GM19025 (cell line): ENCODE data around the gene DDX1.
A peak's percentile ranks its signal among the peaks of the same experiment; 100 is the strongest.

Experiments
- ATAC-seq: cut with Tn5 transposase; IDR thresholded peaks from one replicate; pipeline ENCODE4 v1.9.1; 2021; ENCODE audit warnings: mild to moderate bottlenecking, low read depth, moderate library complexity; ENCODE audit not compliant: unreplicated experiment

The DDX1 gene

DNA sequence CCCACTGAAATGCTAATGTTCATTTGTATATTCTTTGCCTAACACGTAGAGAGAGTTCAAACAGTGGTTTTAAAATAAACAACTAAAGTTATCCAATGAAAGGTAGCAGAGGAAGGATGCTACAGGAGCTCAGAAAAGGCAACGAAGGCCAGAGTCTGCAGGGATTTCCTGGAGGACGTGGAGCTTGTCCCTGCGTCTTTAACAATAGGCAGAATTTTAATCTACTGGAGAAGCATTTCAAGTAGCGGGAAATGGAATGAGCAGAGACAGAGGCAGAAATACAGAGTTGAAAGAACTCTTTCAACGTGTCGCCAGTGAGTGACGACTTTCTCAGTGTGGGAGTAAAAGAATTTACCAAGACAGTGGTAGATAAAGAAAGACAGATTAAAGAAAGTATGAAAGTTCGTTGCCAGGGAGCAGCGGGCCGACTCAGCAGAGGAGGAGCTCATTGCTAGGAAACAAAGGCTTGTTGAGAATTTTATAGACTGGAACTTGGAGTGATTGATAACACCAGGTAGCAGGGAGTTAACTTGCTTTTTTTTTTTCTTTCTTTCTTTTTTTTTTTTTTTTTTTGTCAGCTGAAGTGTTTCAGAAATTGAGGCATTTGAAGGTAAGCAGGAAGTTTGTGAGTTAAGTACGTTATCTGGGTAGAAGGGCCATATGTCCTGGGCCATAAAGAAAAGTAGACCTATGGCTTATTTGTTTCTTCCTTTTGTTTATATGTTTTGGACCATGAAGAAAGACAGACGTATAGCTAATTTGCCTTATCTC is 29.9 kb upstream of the DDX1 start:
- peak; percentile 26 for ATAC-seq

DNA sequence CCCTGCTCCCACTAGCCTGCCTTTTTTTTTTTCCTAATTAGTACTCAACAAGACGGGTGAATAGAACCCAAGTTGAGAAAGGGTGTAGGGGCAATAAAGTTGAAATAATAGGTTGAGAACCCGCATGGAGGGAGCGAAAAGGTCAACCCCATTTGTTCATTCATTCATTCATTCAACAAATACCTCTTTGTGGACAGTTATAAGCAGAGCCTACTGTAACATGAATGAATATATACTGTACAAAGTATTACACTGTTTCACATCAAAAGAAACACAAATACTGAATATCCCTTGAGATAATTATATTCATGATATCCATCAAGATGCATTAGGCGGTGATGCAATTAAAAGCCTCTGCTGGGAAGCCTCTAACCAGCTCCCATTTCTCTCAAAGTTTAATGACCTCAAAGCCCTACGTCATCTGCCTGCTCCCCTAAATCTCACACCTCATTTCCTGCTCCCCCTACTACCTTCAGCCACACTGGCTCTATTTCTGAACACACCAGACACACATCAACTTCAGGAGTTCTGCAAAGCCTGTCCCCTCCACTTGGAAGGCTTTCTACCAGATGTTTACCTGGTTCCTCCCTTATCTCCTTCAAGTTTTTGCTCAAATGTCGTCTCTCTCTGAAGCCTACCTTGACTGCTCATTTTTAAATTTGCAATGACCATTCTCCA is 29.2 kb upstream of the DDX1 start:
- no peak for ATAC-seq

DNA sequence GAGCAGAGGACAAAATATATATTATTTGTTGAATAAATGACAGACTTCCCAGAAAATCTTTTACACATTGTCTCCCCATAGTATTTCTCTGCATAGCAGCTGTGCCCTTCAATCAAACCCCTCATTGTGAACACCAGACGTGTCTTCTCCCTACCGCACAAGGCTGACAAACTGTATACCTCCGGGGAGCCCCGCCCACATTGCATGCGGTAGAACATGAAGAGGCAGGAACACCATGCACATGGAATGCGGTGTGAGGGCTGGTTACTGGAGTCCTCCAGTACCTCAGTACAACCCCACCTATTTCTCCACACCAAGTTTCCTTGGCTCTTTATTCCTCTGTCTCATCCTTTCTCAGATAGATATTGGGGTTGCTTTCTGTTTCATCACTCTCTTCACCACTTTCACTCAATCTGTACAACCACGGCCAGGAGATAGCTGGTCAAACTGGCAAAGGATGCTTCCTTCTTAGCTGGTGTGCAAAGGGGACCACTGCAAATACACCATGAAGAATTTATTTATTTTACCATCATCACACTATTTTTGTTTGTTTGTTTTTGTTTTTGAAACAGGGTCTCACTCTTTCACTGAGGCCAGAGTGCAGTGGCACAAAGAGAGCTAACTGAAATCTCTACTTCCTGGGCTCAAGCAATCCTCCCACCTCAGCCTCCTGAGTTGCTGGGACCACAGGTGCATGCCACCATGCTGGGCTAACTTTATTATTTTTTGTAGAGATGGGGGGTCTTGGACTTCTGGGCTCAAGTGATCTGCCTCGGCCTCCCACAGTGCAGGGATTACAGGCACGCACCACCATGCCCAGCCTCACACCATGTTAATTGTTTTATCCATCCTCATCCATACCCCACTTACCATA is 28.2 kb upstream of the DDX1 start:
- ATAC-seq, result no peak

DNA sequence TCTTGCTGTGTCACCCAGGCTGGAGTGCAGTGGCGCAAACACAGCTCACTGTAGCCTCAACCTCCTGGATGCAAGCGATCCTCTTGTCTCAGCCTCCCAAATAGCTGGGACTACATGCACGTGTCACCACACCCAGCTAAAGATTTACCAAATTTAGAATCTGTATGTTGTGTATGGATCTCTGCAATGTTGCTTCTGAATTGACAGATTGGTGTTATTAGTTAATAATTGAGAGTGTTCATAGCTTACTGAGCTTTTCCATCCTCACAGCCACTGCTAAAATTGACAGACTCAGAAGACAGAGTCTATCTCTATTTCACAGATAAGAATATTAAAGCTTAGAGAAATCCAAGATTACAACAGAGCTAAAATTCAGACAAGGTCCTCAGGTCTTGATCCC is 26.3 kb upstream of the DDX1 start:
- ATAC-seq, result no peak

DNA sequence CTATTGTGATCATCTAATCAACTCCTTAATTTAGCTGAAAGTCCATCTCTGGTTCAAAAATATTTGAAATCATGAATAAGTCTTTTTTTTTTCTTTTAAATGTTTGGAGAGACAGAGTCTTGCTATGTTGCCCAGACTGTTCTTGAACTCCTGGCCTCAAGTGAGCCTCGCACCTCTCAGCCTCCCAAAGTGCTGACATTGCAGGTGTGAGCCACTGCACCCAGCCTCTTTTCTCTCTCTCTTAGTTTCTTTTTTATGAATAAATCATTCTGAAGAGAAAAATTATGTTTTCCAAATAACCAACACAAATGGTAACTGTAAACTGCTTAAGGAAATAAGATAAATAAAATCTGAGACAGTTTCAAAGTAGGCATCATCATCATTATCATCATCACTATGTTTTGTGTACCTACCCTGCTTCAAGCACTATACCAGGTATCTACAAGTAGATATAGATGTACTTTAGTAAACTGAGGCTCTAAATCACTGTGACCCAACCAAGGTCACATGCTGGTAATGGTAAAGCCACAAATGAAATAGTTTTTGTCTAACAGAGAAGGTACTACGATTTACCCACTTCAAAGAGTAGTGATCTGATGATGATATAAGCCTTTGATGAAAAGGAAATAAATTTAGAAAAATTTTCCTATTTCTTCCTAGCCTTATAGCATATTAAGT is 25.5 kb upstream of the DDX1 start:
- no peak for ATAC-seq

DNA sequence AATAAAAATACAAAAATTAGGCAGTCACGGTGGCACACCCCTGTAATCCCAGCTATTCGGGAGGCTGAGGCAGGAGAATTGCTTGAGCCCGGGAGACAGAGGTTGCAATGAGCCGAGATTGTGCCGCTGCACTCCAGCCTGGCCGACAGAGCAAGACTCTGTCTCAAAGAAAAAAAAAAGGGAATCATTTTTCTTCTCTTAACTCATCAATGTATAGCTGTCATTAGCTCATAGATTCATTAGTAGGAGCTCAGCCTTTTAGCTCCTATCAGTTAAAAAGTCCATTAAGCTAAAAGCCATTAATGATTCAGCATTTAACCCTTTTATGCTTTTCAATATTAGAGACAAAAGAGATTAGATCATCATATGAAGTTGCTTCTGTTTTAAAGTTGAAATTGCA is 24.8 kb upstream of the DDX1 start:
- no peak for ATAC-seq

DNA sequence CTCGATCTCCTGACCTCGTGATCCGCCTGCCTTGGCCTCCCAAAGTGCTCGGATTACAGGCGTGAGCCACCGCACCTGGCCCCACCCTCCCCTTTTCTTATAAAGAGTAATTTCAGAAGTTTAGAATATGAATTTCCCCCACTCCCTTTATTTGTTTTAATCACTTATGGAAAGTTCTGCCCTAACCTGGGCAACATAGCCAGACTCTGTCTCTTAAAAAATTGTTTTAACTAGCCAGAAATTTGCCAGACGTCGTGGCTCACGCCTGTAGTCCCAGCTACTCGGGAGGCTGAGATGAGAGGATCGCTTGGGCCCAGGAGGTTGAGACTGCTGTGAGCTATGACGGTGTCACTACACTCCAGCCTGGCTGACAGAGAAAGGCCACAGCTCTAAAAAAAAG is 22.8 kb upstream of the DDX1 start:
- ATAC-seq, result no peak

DNA sequence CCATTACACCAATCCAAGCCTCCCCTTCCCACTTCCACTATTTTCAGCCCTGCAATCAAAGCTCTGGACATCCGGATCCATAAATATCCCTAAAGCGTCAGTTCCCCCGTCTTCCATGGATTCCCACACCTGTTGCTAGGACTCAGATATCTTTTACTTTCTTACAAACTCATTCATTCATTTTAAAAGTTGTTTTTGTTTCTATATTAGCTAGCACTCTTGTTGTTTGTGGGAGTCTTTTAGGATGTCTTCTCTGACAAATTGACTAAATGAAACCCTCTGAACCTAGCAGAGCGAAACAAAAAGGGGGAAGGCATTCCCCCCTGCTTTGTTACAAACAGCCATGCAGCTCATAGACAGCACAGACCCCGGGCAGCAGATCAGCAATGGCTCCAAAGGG is 21.6 kb upstream of the DDX1 start:
- no peak for ATAC-seq

DNA sequence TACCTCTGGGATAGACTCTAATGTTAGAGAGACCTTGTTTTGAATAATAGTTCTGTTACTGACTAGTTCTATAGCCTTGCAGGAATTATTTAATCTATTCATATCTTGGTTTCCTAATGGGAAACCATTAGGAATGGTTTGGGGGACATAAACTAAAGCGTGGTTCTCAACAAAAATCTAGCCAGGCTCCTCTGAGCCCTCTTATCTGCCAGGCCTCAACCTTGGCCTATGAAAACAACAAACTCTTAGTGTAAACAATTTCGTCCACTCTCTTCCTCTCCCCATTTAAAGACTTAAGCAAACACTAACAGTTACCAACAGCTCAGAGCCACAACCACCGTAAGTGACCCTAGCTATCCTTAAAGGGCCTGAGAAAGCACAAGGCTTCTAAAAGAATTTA is 19.9 kb upstream of the DDX1 start:
- ATAC-seq, result no peak

DNA sequence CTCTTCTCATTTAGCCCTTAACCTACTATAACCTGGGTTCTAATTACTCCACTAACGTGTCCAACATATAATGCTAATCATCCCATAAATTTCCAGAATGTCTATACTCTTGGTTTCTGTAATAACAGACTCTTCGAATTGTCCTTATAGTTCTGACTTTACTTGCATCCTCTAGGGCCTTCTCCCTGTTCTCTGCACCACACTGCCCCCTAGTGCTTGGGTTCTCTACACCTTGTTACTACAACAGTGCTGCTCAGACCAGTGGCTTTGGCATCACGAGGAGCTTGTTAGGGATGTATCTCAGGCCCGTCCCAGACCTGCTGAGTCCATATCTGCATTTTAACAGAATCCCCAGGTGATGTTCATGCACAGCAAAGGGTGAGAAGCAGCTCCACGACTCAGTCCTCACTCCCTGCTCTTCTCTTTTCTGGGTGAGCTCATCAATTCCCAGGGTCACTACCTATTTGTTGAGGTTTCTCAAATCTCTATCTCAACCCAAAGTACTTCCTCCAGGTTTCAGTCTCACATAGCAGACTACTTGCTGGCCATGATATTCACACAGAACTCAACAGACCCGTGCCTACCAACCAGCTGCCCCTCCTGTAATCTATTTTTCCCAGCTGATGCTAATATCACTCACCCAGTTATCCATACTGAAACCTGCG is 14.5 kb upstream of the DDX1 start:
- peak; percentile 93 for ATAC-seq

DNA sequence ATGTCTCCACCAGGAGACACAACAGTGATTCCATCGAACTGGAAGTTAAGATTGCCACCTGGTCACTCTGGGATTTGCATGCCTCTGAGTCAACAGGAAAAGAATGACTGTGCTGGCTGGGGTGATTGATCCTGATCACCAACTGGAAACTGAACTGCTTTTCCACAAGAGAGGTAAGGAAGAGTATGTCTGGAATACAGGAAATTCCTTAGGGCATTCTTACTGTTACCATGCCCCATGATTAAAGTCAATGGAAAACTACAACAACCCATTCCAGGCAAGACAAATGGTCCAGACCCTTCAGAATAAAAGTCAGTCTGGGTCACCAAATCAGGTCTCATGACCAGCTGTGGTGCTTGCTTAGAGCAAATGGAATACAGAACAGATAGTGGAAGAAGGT is 12.0 kb upstream of the DDX1 start:
- ATAC-seq, result no peak

DNA sequence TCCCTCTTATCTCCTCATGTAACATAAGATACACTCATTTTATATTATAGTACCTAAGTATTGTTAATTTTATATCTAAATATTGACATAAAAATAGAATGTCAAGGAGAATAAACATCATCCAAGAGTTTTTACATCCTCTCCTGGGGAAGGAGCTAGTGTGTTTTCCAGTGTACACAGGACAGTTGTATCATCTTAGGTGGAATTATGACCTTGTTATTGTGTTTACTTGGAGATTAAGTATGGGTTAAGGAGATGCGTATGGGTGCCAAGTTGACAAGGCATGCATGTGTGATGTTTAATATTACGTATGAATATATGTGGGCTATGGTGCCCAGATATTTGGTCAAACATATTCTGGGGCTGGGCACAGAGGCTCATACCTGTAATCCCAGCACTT is 11.2 kb upstream of the DDX1 start:
- ATAC-seq, result no peak

DNA sequence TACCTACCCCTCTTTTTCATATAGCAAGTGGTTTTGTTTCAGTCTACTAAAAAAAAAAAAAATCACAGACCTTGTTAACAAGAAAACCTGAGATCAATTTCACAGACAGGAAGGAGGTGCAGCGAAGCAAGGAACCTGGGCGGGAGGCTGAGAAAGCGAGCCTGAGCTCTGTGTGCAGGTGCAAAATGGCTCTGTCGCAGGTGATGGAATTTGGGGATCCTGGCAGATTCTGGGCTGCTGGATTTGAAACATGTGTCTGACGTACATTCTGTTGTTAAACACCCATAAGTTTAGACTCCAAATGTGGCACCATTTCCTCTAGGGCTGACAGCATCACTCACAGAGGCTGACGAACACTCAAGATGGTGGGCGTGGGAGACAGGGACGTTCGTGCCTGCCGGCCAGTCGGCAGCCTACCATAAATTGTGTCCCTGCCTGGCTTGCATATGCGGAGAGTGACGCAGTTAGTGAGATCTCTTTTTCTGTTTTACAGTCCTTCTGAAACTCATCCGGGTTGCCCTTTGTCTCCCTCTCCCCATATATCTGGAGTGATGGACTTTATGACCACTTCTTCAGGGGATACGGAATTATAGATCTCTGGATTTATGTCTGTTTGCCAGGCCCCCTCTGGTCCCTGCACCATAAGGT is 8.8 kb upstream of the DDX1 start:
- no peak for ATAC-seq

DNA sequence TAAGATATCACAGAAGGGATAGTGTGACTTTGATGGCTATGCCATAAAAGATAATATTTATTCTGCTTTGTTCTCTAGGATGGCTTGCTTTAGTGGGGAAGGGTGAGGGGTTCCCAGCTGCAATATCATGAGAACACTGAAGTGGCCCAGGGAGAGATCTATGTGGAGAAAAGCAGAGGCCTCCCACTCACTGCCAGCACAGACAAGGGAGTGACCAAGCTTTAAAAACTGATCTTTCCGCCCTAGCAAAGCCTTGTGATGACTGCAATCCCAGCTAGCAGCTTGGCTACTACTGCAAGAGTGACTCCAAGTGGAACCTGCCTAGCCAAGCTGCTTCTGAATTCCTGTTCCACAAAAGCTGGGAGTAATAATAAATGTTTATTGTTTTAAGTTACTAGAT is 7.8 kb upstream of the DDX1 start:
- ATAC-seq, result no peak

DNA sequence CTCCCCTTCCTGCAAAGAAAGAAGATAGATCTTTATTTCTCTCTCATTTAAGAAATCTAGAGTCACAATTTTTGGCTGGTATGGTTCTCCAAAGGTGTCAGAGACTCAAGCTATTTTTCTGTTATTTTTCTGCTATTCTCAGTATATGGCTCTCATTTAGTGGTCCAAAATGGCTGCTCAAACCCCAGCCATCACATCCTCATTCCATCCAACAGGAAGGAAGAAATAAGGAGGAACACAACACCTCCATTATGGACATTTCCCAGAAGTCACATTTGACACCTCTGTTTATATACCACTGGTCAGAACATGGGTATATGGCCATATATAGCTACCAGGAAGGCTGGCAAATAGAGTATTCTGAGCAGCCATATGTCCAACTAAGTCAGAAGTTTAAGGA is 7.4 kb upstream of the DDX1 start:
- ATAC-seq, result no peak

DNA sequence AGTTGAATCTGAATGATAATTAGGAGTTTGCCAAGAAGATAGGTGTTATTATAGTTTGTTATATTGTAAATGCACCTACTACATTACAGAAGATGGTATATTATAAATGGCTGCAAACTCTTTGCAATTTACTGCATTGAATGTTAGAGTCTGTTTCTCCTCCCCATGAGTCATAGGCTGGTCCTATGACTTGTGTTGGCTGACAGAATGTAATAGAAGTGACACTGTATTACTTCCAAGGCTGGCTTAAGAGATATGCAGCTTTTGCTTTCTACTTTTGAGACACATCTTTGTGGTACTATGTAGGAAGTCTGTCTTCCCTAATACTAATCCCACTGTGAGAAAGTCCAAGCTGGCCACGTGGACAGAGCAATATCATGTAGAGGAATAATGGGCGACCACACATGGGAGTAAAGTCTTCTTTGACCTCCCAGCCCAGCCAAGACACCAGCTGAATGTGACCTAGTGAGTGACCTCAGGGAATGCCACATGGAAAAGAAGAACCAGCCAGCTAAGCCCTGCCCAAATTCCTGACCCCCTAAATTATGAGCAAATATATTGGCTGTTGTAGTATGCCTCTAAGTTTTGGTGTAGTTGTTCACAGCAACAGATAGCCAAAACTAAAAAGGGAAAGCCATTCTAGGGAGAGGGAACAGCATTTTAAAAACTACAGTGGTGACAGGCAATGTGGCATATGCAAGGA is 6.8 kb upstream of the DDX1 start:
- ATAC-seq, result no peak

DNA sequence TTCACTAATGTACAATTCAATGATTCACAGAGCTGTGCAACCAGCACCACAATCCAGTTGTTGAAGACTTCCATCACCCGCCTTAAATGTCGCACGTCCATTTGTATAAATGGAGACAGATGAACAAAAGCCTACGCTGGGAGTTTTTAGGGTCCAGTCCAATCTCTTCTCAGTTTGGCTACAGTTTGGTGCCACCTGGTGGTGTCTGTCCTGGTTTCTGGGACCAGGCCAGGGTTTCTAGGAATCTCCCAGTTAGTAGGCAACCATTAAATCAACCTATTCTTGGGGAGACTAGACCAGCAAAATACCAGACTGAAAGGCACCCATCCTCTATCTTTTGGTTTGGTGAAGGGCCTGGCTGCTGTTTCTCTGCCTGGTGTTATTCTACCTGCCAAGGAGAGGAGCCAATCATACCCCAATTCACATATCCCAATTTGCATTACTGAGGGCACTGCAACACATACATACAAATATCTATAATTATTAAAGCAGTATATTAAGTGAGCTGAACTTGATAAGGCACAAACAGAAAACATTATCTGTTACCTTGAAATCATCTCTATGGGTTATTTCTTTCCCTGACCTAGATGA is 3.2 kb upstream of the DDX1 start:
- no peak for ATAC-seq

DNA sequence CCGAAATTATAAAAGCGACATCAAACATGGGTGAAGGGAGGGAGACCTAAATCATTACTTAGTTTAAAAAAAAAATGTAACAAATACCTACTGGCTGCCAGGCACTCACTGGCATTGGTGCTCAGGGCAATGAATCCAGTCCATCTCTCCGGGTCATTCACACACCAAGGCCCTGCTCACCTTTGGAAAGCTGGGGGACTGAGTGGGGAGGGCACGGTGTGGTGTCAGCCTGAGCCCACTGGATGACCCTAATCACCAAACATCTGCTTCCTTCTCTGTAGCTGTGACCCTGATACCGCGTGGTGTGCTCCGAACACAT is 336 bp upstream of the DDX1 start:
- no peak for ATAC-seq

DNA sequence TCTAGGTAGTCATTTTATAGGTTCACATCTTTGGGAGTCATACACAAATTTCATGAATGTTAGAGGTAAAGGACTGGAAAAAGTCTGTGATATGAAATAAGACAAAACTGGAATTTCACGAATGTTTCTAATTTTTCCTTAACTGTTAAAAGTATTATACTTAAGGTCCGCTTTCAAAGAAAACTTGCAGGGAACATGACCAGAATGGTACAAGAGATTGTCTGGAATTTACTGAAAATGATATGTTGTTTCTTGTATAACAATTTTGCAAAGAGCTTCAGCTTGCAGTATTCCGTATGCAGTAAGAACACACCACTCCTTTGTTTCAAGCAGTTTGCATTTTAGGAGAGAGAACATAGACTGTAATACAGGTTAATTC is 1.6 kb downstream of the DDX1 start:
- no peak for ATAC-seq
